Measurements from ENCODE around the gene MN1.

DNA sequence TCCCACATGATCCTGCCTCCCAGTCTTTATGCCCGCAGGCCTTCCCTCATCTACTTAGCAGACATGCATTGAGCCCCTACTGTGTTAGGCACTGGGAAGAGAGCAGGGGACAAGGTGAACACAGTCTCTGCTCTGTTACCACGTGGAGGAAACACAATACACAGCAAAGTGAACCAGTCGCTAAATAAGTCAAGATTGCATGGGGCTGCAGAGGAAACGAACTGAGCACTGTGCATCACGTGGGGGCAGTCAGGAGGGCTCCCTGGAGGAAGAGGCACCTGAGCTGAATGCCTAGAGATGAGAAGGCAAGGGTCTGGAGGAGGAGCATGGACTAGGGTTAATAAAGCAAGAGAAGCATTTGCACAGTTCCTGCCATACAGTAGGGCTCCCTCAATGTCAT, 102.7 kb downstream of the MN1 start:
- TF ChIP-seq, protein P1, sequence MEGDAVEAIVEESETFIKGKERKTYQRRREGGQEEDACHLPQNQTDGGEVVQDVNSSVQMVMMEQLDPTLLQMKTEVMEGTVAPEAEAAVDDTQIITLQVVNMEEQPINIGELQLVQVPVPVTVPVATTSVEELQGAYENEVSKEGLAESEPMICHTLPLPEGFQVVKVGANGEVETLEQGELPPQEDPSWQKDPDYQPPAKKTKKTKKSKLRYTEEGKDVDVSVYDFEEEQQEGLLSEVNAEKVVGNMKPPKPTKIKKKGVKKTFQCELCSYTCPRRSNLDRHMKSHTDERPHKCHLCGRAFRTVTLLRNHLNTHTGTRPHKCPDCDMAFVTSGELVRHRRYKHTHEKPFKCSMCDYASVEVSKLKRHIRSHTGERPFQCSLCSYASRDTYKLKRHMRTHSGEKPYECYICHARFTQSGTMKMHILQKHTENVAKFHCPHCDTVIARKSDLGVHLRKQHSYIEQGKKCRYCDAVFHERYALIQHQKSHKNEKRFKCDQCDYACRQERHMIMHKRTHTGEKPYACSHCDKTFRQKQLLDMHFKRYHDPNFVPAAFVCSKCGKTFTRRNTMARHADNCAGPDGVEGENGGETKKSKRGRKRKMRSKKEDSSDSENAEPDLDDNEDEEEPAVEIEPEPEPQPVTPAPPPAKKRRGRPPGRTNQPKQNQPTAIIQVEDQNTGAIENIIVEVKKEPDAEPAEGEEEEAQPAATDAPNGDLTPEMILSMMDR (conservative IDR thresholded peaks at IDR 0.05; ENCODE audit: low read depth, low read length) = no peak
- TF ChIP-seq NFE2L2 (IDR thresholded peaks at IDR 0.05; ENCODE audit: low read depth, low read length) (no peak), CHD1 (IDR thresholded peaks at IDR 0.05; ENCODE audit: low read depth, low read length) (no peak), POLR2A (IDR thresholded peaks at IDR 0.05; ENCODE audit: low read depth, low read length) (no peak), SMC3 (IDR thresholded peaks at IDR 0.05; ENCODE audit: low read depth, low read length) (no peak), MAFK (IDR thresholded peaks at IDR 0.05; ENCODE audit: low read depth, low read length) (no peak), RAD21 (IDR thresholded peaks at IDR 0.05; ENCODE audit: low read length) (no peak), FOS (IDR thresholded peaks at IDR 0.05; ENCODE audit: low read depth, low read length) (no peak), MAZ (IDR thresholded peaks at IDR 0.05; ENCODE audit: borderline replicate concordance, low read depth, low read length) (no peak)
- TF ChIP-seq, protein P2, sequence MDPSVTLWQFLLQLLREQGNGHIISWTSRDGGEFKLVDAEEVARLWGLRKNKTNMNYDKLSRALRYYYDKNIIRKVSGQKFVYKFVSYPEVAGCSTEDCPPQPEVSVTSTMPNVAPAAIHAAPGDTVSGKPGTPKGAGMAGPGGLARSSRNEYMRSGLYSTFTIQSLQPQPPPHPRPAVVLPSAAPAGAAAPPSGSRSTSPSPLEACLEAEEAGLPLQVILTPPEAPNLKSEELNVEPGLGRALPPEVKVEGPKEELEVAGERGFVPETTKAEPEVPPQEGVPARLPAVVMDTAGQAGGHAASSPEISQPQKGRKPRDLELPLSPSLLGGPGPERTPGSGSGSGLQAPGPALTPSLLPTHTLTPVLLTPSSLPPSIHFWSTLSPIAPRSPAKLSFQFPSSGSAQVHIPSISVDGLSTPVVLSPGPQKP (IDR thresholded peaks at IDR 0.05; ENCODE audit: borderline replicate concordance, low read depth, low read length) = no peak
